Measurements from ENCODE around the gene KIAA0930.

The KIAA0930 gene

DNA sequence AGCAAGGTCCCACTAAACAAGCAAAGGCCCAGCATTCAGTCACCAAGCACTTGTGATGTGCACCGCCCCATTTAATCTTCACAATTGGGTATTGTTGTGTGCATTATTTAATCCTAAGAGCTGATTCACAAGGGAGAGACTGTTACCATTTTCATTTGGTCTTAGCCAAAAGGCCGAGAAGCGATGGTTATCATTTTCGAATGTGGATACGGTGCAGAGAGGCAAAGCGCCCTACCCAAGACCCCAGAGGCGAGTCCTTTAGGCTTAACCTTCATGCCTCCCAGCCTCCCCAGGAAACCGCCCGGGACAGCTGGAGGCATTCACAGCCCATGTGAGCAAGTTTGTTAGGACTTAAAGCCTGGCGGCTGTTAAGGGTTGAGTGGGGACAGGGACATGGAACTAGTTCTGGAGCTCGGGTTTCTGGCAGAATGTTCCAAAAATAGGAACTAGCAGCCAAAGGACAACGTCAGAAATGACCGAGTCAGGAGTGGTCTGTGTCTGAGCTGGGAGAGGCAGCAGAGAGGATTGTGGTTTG lies 31.0 kb upstream of the KIAA0930 start:
- DNase-seq, result peak; percentile 37
- Histone ChIP-seq H3K4me3 (ENCODE audit: low read depth, low read length) (no peak overlapping the region), H3K27ac (no peak overlapping the region), H3K36me3 (no peaks in the 10 kb centered on the region), H3K27me3 (ENCODE audit: insufficient read depth, low read depth, severe bottlenecking) (no peaks in the 10 kb centered on the region), H3K9me3 (ENCODE audit: severe bottlenecking) (no peaks in the 10 kb centered on the region)
- TF ChIP-seq, protein P1, sequence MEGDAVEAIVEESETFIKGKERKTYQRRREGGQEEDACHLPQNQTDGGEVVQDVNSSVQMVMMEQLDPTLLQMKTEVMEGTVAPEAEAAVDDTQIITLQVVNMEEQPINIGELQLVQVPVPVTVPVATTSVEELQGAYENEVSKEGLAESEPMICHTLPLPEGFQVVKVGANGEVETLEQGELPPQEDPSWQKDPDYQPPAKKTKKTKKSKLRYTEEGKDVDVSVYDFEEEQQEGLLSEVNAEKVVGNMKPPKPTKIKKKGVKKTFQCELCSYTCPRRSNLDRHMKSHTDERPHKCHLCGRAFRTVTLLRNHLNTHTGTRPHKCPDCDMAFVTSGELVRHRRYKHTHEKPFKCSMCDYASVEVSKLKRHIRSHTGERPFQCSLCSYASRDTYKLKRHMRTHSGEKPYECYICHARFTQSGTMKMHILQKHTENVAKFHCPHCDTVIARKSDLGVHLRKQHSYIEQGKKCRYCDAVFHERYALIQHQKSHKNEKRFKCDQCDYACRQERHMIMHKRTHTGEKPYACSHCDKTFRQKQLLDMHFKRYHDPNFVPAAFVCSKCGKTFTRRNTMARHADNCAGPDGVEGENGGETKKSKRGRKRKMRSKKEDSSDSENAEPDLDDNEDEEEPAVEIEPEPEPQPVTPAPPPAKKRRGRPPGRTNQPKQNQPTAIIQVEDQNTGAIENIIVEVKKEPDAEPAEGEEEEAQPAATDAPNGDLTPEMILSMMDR (IDR thresholded peaks at IDR 0.05; ENCODE audit: low read depth, low read length), result no peak

DNA sequence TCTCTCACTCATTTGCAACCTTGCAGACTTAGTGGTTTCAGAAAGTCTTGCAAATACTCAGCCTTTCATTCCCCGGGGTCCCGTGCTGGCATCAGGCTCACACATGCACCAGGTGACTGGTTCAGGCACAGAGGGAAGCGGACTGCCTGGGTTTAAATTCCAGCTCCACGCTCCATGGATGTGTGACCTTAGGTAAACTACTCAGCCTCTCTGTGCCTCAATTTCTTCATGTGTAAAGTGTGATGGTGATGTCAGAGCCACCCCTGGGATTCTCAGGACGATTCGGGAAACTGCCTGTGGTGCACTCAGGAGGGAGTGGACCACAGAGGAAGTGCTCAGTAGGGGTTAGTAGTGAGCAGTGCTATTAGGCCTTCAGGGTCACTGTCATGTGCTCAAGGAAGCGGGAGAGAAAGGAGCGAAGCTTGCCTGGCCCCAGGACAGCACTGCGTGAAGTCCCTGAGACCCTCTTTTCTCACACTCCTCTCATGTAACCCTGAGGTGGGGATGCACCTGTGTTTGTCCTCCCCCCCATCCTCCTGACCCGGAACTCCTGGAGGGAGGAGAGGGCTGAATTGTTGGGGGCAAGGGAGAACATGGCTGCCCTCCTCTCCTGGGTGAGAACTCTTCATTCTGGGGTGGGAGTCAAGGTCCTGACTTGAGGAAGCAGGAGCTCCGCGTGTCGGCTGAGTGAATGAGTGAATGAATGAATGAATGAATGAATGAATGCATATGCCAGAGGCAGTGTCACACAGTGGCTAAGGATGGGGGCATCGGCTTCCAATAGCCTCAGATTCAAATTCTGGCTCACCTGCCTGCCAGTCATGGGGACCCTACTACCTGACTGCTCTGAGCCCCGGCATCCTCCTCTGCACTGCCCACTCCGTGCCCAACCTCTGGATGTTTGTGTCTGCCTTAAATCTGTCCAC lies 29.7 kb upstream of the KIAA0930 start:
- H3K27ac ChIP-seq, result no peak overlapping the region
- no peaks in the 10 kb centered on the region for H3K27me3 ChIP-seq (ENCODE audit: insufficient read depth, low read depth, severe bottlenecking)
- H3K36me3 ChIP-seq, result no peaks in the 10 kb centered on the region
- no peaks in the 10 kb centered on the region for H3K9me3 ChIP-seq (ENCODE audit: severe bottlenecking)
- TF ChIP-seq, protein P1 (IDR thresholded peaks at IDR 0.05; ENCODE audit: low read depth, low read length), result no peak
- no peak overlapping the region for H3K4me3 ChIP-seq (ENCODE audit: low read depth, low read length)
- DNase-seq, result no peak

DNA sequence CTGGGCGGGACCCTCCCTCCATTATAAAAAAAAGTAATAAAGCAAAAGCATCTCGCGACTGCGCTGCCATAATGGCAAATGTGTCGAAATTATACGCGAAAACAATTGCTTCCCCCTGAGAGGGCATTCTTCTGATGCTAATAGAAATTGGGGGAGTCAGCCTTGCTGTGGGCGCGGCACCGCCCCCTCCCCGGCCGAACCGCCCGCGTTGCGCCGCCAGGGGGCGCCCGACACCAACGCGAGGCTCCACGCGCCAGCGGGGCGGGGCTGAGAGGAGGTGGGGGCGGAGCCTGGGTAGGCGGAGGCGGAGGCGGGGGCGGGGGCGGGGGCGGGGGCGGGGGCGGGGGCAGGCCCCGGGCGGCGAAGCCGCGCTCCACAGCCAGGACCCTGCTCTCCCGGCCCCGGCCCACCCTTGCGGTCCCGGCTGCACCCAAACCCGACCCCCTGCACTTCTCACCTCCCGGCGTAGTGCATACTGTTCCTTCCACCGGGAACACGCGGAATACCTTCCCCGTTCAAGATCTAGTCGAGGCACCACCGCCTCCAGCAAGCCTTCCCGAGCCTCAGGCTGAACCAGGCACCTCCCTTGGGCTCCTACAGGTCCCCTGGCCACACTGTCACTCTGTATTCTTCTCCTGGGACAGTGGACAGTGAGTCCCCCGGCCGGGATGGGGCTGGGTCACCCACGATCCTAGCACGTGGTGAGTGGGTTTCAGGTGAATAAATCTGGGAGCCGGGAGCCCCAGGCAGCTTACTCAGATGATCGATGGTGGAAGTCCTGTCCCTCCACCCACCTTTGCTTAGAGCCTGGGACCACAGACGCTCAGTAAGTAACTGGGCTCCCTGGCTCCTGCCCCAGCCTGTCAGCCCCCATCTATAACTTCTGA lies 28.5 kb upstream of the KIAA0930 start:
- TF ChIP-seq, protein P1 (IDR thresholded peaks at IDR 0.05; ENCODE audit: low read depth, low read length), result peak; percentile 79
- no peaks in the 10 kb centered on the region for H3K27me3 ChIP-seq (ENCODE audit: insufficient read depth, low read depth, severe bottlenecking)
- DNase-seq, result peak; percentile 80
- peak overlapping the region; percentile 83 for H3K4me3 ChIP-seq (ENCODE audit: low read depth, low read length)
- H3K27ac ChIP-seq, result no peak overlapping the region
- no peaks in the 10 kb centered on the region for H3K36me3 ChIP-seq
- H3K9me3 ChIP-seq (ENCODE audit: severe bottlenecking), result no peaks in the 10 kb centered on the region

DNA sequence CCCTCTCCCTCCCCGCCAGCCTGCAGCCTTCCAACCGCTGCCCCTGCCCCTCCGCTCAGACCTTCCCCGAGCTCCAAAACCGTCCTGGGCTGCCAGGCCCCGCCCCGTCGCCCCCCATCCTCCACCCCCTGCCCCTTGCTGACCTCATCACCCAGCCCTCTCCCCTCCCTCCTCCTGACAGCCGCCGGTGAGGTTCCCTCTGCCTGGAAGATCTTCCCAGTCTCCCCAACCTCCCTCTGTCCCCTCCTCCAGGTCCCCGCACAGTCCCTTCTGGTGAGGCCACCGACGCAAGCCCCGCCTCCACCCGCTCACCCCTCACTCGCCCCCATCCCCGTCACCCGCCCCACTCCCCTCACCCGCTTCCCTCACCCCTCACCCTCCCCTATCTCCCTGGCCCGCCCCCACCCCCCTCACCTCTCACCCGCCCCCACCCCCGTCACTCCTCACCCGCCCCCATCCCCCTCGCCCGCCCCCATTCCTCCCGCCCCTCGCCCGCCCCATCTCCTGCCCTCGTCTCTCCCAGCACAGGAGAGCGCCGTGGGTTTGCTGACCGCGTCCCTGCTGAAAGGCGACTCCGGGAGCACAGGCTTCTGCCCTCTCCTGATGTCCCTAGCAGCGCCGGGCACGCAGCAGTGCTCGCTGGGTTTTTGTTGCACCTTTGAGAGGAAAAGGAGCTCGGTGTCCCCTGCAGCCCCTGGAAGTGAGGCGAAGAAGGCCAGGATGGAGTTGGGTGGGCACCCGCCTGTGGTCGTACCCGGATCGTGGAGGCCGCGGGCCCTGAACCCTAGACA lies 27.7 kb upstream of the KIAA0930 start:
- H3K27ac ChIP-seq, result 0 out of 2 replicates have a peak overlapping the region, but pooled peaks have one; percentile 48
- no peaks in the 10 kb centered on the region for H3K9me3 ChIP-seq (ENCODE audit: severe bottlenecking)
- TF ChIP-seq, protein P1 (IDR thresholded peaks at IDR 0.05; ENCODE audit: low read depth, low read length), result no peak
- H3K27me3 ChIP-seq (ENCODE audit: insufficient read depth, low read depth, severe bottlenecking), result no peaks in the 10 kb centered on the region
- peak overlapping the region; percentile 83 for H3K4me3 ChIP-seq (ENCODE audit: low read depth, low read length)
- H3K36me3 ChIP-seq, result no peaks in the 10 kb centered on the region
- peak; percentile 81 for DNase-seq

DNA sequence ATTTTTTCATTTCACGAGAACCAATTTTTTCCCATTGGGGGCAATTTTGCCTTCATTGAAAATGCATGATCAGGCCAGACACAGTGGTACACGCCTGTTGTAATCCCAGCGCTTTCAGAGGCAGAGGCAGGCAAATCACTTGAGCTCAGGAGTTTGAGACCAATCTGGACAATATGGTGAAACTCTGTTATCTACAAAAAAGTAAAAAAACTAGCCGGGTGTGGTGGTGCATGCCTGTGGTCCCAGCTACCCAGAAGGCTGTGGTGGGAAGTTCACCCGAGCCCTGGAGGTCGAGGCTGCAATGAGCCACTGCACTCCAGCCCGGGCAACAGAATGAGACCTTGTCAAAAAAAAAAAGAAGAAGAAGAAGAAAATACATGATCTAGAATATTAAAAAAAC lies 24.8 kb upstream of the KIAA0930 start:
- Histone ChIP-seq H3K36me3 (no peaks in the 10 kb centered on the region), H3K9me3 (ENCODE audit: severe bottlenecking) (no peaks in the 10 kb centered on the region), H3K27ac (no peak overlapping the region), H3K4me3 (ENCODE audit: low read depth, low read length) (no peak overlapping the region), H3K27me3 (ENCODE audit: insufficient read depth, low read depth, severe bottlenecking) (no peaks in the 10 kb centered on the region)
- TF ChIP-seq, protein P1 (IDR thresholded peaks at IDR 0.05; ENCODE audit: low read depth, low read length), result no peak
- DNase-seq, result no peak
